GM19395 (cell line): ENCODE results near the gene SPRED2.

Source experiments
- ATAC-seq: cut with Tn5 transposase; IDR thresholded peaks from one replicate; pipeline ENCODE4 v1.9.1; 2021; ENCODE audit warnings: mild to moderate bottlenecking, moderate library complexity; ENCODE audit not compliant: unreplicated experiment

SPRED2 gene

GRCh38 chr2:65443509-65444186, 11.2 kb upstream of the SPRED2 start:
- ATAC-seq = no peak

DNA sequence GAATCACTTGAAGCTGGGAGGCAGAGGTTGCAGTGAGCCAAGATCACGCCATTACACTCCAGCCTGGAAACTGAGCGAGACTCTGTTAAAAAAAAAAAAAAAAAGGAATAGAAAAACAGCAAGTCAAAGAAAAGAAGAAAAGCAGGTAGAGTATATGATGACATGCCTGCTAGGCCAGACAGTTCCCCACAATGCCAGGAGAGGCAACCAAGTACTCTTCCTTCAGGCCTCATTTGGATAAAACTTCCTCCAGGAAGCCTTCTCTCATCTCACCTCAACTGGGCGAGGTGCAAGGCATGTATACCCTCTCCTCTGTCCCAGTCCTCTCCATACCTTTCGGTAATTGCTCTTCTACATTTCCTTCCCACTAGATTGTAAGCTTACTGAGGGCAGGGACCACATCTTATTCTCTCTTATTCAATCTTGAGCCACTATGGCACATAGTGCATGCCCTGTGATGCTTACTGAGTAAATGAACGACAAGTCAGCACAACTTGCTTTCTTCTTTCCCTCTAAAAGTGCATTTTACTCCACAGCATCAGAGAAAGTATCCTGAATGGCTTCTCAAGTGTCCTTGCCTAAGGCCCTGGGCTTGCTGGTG, 10.1 kb upstream of the SPRED2 start:
- ATAC-seq = no peak

DNA sequence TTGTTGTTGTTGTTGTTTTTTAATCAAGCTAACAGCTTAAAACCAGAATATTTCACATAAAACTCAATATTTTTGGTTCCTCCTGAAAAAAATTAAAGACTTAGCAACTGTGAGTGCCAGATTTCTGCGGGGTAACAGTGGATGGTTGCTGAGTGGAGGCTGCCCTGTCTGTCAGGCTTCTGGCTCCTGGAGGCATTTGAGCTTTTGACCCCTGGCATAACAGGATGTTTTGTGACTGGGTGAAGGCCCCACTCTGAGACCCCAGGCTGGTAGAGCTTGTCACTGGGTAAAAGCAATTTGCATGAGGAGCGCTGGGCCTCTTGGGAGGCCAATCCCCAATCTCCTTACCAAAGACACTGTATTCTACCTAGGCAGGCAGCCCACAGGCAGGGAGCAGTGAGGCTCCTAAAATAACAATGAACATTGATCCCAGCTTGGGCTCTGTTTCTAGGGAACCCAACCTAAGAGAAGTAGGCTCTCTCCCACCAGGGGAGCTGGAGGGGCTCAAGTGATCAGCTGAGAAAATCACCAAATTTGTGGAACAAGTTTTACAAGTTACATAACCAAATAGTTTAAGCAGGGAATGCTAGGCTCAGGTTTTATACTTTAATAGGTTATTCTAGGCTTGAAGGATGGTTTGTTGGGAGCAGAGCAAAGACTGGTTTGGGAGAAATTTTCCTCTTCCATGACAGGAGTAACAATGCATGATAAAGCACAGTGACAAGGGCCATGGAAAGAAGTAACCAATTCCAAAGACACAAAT, 5.9 kb upstream of the SPRED2 start:
- no peak for ATAC-seq

GRCh38 chr2:65437392-65438135, 5.2 kb upstream of the SPRED2 start:
- ATAC-seq = no peak

GRCh38 chr2:65436824-65437221, 4.4 kb upstream of the SPRED2 start:
- peak; percentile 75 for ATAC-seq

DNA sequence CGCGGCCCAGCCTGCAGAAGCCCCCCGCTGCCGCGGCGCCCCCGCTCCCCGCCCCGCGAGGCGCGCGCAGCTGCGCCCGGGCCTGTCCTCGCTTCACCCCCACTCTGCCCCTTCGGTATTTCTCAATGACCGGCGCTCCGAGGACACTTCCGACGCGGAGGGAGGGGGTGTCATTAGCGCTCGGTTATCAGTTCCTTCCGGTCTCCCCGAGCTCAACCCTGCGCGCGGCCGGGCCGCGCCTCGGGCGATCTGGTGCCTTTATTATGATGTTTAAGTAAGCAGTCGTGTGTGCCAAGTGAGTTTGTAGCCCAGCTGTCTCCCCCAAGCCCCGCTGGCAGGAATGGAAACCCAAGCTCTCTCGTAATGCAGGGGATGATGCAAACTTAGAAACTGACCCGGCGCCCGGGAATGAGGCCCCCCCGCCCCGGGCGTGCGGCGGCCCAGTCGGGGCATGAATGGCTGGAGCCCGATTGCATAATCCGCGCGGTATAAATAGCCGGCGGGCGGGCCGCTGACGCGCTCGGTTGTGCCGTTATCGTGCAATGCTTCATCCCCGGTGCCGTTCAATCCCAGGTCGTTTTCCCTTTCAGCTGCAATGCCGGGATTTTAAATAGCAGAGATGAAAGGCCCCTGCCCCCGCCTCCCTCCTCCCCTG, 3.9 kb upstream of the SPRED2 start:
- peak; percentile 35 for ATAC-seq

GRCh38 chr2:65435625-65436168, 3.3 kb upstream of the SPRED2 start:
- ATAC-seq = peak; percentile 12

DNA sequence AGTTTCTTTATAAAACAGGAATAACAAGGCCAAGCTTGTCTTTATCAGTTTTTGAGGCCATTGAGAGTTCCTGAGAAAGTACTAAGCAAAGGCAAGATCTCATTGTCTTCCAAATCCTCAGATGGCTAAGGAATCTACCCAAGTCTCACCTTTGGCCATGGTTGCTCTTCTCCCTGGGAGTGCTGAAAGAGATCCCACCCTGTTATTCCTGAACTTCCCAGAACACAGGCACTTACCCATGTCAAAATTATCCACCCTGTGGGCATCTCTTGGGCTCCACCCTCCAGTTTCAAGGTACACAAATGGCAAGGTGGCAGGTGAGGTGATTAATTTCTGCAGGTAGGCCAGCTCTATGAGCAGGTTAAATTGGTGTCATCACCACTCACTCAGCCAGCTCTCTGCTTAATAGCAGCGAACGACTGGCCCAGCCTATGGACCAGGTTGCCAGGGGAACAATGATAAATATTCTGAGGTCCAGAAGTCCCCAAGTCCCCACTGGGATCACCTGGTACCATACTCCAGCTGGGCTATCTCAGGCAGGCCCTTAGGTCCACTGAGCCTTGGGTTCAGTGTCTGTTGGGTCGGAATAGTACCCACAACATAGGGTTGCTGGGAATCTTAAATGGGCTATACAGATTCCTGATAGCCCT, 2.3 kb upstream of the SPRED2 start:
- no peak for ATAC-seq

GRCh38 chr2:65431421-65432226, 775 bp downstream of the SPRED2 start:
- peak; percentile 46 for ATAC-seq

GRCh38 chr2:65430603-65431420, 1.6 kb downstream of the SPRED2 start:
- ATAC-seq = peak; percentile 38

DNA sequence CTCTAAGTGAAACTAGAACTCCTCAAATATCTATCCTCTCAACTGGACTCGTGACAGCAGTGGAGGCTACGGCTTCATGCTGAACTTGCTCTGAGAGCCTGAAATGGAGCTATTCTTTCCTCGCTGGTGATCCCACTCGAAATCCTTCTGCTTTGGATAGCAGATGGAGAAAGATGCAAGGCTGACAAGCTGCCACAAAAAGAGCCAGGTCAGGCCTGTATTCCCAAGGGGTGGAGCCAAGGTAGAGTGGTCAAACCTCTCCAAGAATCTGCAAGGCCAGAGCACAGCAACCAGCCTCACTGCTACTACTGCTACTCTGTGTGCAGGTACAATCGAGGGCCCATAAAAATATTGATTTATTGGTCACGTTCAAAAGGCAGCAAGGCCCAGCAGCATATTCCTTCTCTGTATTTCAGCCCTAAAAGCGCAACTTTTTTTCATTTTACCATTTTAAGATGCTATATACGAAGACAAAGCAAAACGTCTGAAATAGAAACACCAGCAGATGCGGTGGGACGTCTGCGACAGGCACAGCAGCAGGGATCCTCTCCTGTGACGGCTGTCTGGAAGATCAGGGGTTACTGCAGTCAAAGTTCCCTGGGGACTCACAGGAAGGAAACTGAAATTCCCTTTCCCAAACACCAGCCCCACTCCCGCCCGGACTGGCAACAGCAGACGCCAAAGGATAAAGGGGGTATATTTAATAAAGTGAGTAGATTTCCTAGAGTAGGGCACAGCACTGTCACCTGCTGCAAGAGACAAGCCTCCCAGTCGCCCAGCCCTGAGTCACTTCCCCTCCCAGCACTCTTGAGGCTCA, 2.4 kb downstream of the SPRED2 start:
- ATAC-seq = no peak

DNA sequence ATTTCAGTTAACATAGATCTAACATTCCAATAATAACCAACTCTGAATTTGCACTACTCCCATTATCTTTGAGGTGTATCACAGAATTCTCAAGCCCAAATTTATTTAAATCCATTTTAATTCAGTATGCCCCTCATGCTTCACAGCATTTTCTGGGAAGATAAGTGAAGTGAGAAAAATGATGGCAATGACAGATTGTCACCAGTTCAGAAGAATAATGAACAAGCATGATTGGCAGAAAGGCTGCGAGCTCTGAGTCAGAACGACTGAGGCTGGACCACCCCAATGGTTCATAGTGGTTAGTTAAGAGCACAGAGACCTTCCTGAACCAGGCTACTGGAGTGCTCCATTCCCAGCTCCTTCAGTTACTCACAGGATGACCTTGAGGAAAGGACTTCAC, 4.9 kb downstream of the SPRED2 start:
- ATAC-seq = no peak

DNA sequence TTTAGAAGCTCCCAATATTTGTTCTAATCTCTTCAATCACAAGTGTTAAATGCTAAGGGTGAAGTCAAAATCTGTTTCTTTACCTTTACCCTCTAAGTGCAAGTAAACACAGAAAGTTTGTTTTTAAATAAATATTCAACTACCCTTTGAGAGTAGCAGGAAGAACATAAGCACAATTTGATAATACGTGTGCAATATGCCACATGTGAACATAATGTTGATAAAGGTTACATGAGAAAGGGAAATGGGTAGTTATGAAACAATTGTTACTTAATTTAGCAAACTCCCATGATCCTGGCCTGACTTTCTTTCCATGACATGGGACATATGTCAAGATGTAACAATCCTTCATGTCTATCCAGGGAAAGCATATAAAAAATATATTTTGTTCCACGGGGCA, 7.1 kb downstream of the SPRED2 start:
- ATAC-seq = no peak

DNA sequence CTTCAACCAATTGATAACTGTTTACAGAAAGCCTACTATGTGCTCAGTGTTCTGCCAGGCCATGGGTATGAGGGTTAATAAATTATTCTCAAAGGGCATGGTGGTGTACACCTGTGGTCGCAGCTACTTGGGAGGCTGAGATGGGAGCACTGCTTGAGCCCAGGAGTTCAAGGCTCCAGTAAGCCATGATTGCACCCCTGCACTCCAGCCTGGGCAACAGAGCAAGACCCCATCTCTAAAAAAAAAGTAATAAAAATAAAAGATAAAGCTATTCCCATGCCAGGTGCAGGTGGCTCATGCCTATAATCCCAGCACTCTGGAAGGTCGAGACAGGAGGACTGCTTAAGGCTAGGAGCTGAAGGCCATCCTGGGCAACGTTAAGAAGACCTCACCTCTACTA, 8.0 kb downstream of the SPRED2 start:
- no peak for ATAC-seq

GRCh38 chr2:65421432-65421748, 11.0 kb downstream of the SPRED2 start:
- no peak for ATAC-seq

DNA sequence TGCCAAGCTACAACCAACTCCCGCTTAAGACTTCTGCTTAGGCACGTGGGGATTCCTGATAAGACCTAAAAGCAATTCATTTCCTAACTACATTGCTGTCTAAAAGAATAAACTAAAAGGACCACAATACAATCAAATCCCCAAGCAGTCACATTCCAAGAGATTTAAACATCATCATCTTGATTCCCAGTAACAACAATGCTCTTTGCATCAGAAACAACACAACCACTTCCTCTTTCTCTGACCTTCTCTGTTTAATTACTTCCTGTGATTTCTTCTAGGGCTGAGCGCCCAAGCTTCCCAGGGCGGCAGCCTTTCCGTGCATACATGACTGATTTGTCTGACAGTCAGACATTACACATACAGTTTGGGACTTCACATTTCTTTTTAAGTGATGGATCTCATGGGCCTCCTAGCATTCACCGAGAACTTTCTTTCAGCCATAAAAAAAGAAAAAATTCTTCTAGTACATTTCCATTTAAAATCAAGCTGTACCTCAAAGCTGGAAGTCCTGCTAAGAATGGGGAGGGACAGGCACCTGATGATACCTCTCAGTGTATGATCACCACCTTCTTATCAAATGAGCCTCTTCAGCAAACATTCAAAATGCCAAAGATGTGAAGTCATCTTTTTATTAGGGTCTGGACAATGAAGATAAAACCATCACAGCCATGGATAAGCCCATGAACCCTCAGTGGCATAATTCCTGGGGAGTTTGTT, 11.5 kb downstream of the SPRED2 start:
- peak; percentile 83 for ATAC-seq

GRCh38 chr2:65417509-65418085, 14.8 kb downstream of the SPRED2 start:
- no peak for ATAC-seq
